Karpas-422 (cell line): ENCODE data around the gene OR11H6. TPM values are rescaled to one million over a fixed set of nuclear protein-coding genes. Genes with fewer than 3 reads are reported as not detected.
A peak's percentile ranks its signal among the peaks of the same experiment; 100 is the strongest.
"Not testable (repeated sequence)": the region's sequence is repeated elsewhere in the genome, so short reads cannot be mapped to it uniquely, and the experiment has no call there.

Experiments
- DNase-seq: peaks from one replicate; pipeline ENCODE4 v3.0.0-alpha.2; 2015
- H2AFZ ChIP-seq: fragments of 200-600 bp; sonication (generic); 2 replicates; pipeline ENCODE4 v1.6.1; 2014; ENCODE audit warnings: antibody characterized with exemption, low read length, mixed read lengths
- H3K27ac ChIP-seq: fragments of 200-600 bp; sonication (generic); 2 replicates; pipeline ENCODE4 v1.5.1; 2014; ENCODE audit warnings: mild to moderate bottlenecking, low read length, moderate library complexity
- H3K27me3 ChIP-seq: fragments of 200-600 bp; sonication (generic); 2 replicates; pipeline ENCODE4 v1.6.1; 2014; ENCODE audit warnings: low read length, mixed read lengths
- H3K36me3 ChIP-seq: fragments of 200-600 bp; sonication (generic); 2 replicates; pipeline ENCODE4 v1.6.1; 2014; ENCODE audit warnings: low read length, mixed read lengths; ENCODE audit not compliant: insufficient read depth
- H3K4me1 ChIP-seq: fragments of 200-600 bp; sonication (generic); 2 replicates; pipeline ENCODE4 v1.6.1; 2014; ENCODE audit warnings: mild to moderate bottlenecking, low read length, mixed read lengths
- H3K4me2 ChIP-seq: fragments of 200-600 bp; sonication (generic); 2 replicates; pipeline ENCODE4 v1.6.1; 2014; ENCODE audit warnings: low read length, low read depth, mild to moderate bottlenecking; ENCODE audit not compliant: poor library complexity, severe bottlenecking
- H3K4me3 ChIP-seq: fragments of 200-600 bp; sonication (generic); 2 replicates; pipeline ENCODE4 v1.5.1; 2014; ENCODE audit warnings: mild to moderate bottlenecking, antibody characterized with exemption, low read length, mixed read lengths
- H3K79me2 ChIP-seq: fragments of 200-600 bp; sonication (generic); 2 replicates; pipeline ENCODE4 v1.6.1; 2014; ENCODE audit warnings: mild to moderate bottlenecking, low read length, mixed read lengths
- H3K9ac ChIP-seq: fragments of 200-600 bp; sonication (generic); 2 replicates; pipeline ENCODE4 v1.6.0; 2014; ENCODE audit warnings: low read length
- H3K9me2 ChIP-seq: fragments of 200-600 bp; sonication (generic), shearing (Covaris generic); replicated peaks from 2 replicates; pipeline ENCODE4 v1.6.0; 2014; ENCODE audit warnings: mild to moderate bottlenecking, low read length, moderate library complexity; ENCODE audit not compliant: insufficient read depth
- H3K9me3 ChIP-seq: fragments of 300-700, 200-600 bp; sonication (generic); 2 replicates; pipeline ENCODE4 v1.6.1; 2014; ENCODE audit warnings: low read length, mixed read lengths
- H4K20me1 ChIP-seq: fragments of 200-600 bp; sonication (generic); 2 replicates; pipeline ENCODE4 v1.6.1; 2014; ENCODE audit warnings: mild to moderate bottlenecking, antibody characterized with exemption, low read length, low read depth; ENCODE audit not compliant: insufficient read depth
- total RNA-seq: library from RNA; depleted of rRNA; stranded (reverse); fragments of >200 nt; shearing (Covaris generic); gene quantifications from 2 replicates; pipeline ENCODE4 v1.2.3, GENCODE V29; 2014; ENCODE audit warnings: low replicate concordance

OR11H6 gene
- total RNA-seq, 1 experiment from 2014 or later = not detected

GRCh38 chr14:20212406-20212805, 11.1 kb upstream of the OR11H6 start:
- not testable (repeated sequence) for H3K4me3 ChIP-seq, H3K36me3 ChIP-seq

GRCh38 chr14:20215196-20215595, 8.3 kb upstream of the OR11H6 start:
- no peaks in the 10 kb centered on the region for H4K20me1 ChIP-seq
- H3K9me2 ChIP-seq = no peaks in the 10 kb centered on the region
- H3K36me3 ChIP-seq = no peaks in the 10 kb centered on the region
- H3K79me2 ChIP-seq = no peaks in the 10 kb centered on the region
- no peak for DNase-seq
- no peak overlapping the region for H3K4me3 ChIP-seq
- H3K4me2 ChIP-seq = no peak overlapping the region
- H3K9ac ChIP-seq = no peak overlapping the region
- H3K27me3 ChIP-seq = no peaks in the 10 kb centered on the region
- H3K4me1 ChIP-seq = no peaks in the 10 kb centered on the region
- no peaks in the 10 kb centered on the region for H3K9me3 ChIP-seq
- H3K27ac ChIP-seq = no peak overlapping the region
- no peak overlapping the region for H2AFZ ChIP-seq

More at GRCh38 chr14:20212406-20212805, 11.1 kb upstream of the OR11H6 start:
- H3K4me1 ChIP-seq, H4K20me1 ChIP-seq, DNase-seq, H2AFZ ChIP-seq, H3K79me2 ChIP-seq, H3K9ac ChIP-seq, H3K27me3 ChIP-seq, H3K27ac ChIP-seq, H3K9me2 ChIP-seq, H3K9me3 ChIP-seq, H3K4me2 ChIP-seq: not testable (repeated sequence)

GRCh38 chr14:20219033-20219432, 4.5 kb upstream of the OR11H6 start:
- Histone ChIP-seq H4K20me1 (no peaks in the 10 kb centered on the region), H3K9me2 (no peaks in the 10 kb centered on the region), H3K4me2 (no peak overlapping the region), H3K9me3 (no peaks in the 10 kb centered on the region), H3K79me2 (no peaks in the 10 kb centered on the region), H3K9ac (no peak overlapping the region), H3K4me3 (no peak overlapping the region), H3K4me1 (no peaks in the 10 kb centered on the region), H3K27me3 (no peaks in the 10 kb centered on the region), H3K27ac (no peak overlapping the region), H2AFZ (no peak overlapping the region), H3K36me3 (no peaks in the 10 kb centered on the region)
- DNase-seq = no peak

- no peak within 1 kb of the TSS for H3K4me2 ChIP-seq
- no peak within 1 kb of the TSS for H2AFZ ChIP-seq
- H3K9me2 ChIP-seq = no peaks in the 10 kb centered on the region
- no peaks in the 10 kb centered on the region for H4K20me1 ChIP-seq
- H3K36me3 ChIP-seq = no peaks in the 10 kb centered on the region
- H3K9me3 ChIP-seq = no peaks in the 10 kb centered on the region
- H3K4me3 ChIP-seq = no peak within 1 kb of the TSS
- H3K79me2 ChIP-seq = no peaks in the 10 kb centered on the region
- H3K27ac ChIP-seq = no peak within 1 kb of the TSS
- no peaks in the 10 kb centered on the region for H3K27me3 ChIP-seq
- DNase-seq = no peak
- no peaks in the 10 kb centered on the region for H3K4me1 ChIP-seq
- H3K9ac ChIP-seq = no peak within 1 kb of the TSS
Observed at GRCh38 chr14:20228681-20229080, 5.2 kb downstream of the OR11H6 start, which contains the start of gene OR11H7. Gene OR11H7, plus strand, starts transcription at chr14:20228981.

- H4K20me1 ChIP-seq, H3K27me3 ChIP-seq, H3K9ac ChIP-seq, H3K27ac ChIP-seq, DNase-seq, H3K9me2 ChIP-seq, H3K4me3 ChIP-seq, H3K4me1 ChIP-seq, H3K79me2 ChIP-seq, H3K9me3 ChIP-seq, H2AFZ ChIP-seq, H3K36me3 ChIP-seq, H3K4me2 ChIP-seq: not testable (repeated sequence)
Observed at GRCh38 chr14:20235415-20235814, 11.9 kb downstream of the OR11H6 start.

- H3K27me3 ChIP-seq = 0 out of 2 replicates have a peak, but pooled peaks cover 3% of the 10 kb centered on the region
- H2AFZ ChIP-seq = no peak overlapping the region
- H3K27ac ChIP-seq = no peak overlapping the region
- no peak overlapping the region for H3K4me3 ChIP-seq
- no peaks in the 10 kb centered on the region for H4K20me1 ChIP-seq
- no peak overlapping the region for H3K9ac ChIP-seq
- H3K4me2 ChIP-seq = no peak overlapping the region
- H3K9me3 ChIP-seq = peaks cover 3% of the 10 kb centered on the region; the same call in 1 of the 2 replicates
- no peaks in the 10 kb centered on the region for H3K9me2 ChIP-seq
- peak; percentile 78 for DNase-seq
- no peaks in the 10 kb centered on the region for H3K36me3 ChIP-seq
- no peaks in the 10 kb centered on the region for H3K79me2 ChIP-seq
- H3K4me1 ChIP-seq = no peaks in the 10 kb centered on the region
Observed at GRCh38 chr14:20247646-20248246, 24.2 kb downstream of the OR11H6 start.

- Histone ChIP-seq H3K4me2 (no peak overlapping the region), H3K4me3 (no peak overlapping the region), H2AFZ (no peak overlapping the region), H3K9me3 (no peaks in the 10 kb centered on the region), H3K79me2 (no peaks in the 10 kb centered on the region), H4K20me1 (no peaks in the 10 kb centered on the region), H3K9me2 (no peaks in the 10 kb centered on the region), H3K9ac (no peak overlapping the region), H3K4me1 (peaks cover 10% of the 10 kb centered on the region), H3K27me3 (no peaks in the 10 kb centered on the region), H3K36me3 (no peaks in the 10 kb centered on the region), H3K27ac (no peak overlapping the region)
- DNase-seq = peak; percentile 60
Observed at GRCh38 chr14:20262642-20263128, 39.2 kb downstream of the OR11H6 start.

GRCh38 chr14:20264361-20264760, 40.9 kb downstream of the OR11H6 start:
- H3K79me2 ChIP-seq, H3K36me3 ChIP-seq, H3K27ac ChIP-seq, H3K27me3 ChIP-seq, H3K4me3 ChIP-seq, H3K9ac ChIP-seq, H3K9me2 ChIP-seq, DNase-seq, H3K9me3 ChIP-seq, H4K20me1 ChIP-seq, H2AFZ ChIP-seq, H3K4me2 ChIP-seq: not testable (repeated sequence)
- H3K4me1 ChIP-seq = peaks cover 10% of the 10 kb centered on the region
